ENCODE results near the gene CREBL2. TPM values are rescaled to one million over a fixed set of nuclear protein-coding genes. Genes with fewer than 3 reads are reported as not detected.

Gene CREBL2
- total and polyA plus RNA-seq, 2 of the 13 experiments (the other 11 are each of a cell fraction or from before 2014, with no cell fraction given) = 6.9 to 8.4 TPM

- FAIRE-seq = no peak
- in situ Hi-C loops (cut with HindIII; ENCODE audit: extremely low pct_ligation_motif_present, low pct_unique_long_range_greater_than_20kb) (no loop called here), intact Hi-C loops (cut with micrococcal nuclease; ENCODE audit: unreplicated experiment) (loop anchor here (5.0 kb wide), 1 partner anchor 48 kb away; the partner anchor contains the start of gene DUSP16)
- H3K4me2 ChIP-seq (ENCODE audit: low read depth, low read length) = peak overlapping the region; percentile 71
- no peak for DNase-seq (ENCODE audit: low spot score)
- H3K9ac ChIP-seq (ENCODE audit: insufficient read depth, low read depth, low read length) = peak overlapping the region; percentile 92
- no peaks in the 10 kb centered on the region for H3K27me3 ChIP-seq (ENCODE audit: control insufficient read depth in 1 of 2, insufficient read depth in 2 of 2, low read length in 2 of 2)
- H3K4me3 ChIP-seq (replicated peaks in 1 of 3; ENCODE audit: insufficient read depth in 1 of 3, low read depth in 2 of 3, low read length in 3 of 3) = peak overlapping the region; percentile 66 to 96 (median 71); a peak in 4 of 6 replicates
- H3K27ac ChIP-seq (ENCODE audit: extremely low read length, insufficient read depth, low read length) = peak overlapping the region; percentile 88
- TF ChIP-seq ZNF576 (CRISPR knock-in tag; IDR thresholded peaks at IDR 0.05) (no peak), FOSL1 (CRISPR knock-in tag; IDR thresholded peaks at IDR 0.05; ENCODE audit: borderline replicate concordance) (no peak), ZKSCAN8 (CRISPR knock-in tag; IDR thresholded peaks at IDR 0.05; ENCODE audit: borderline replicate concordance) (no peak), KLF12 (CRISPR knock-in tag; IDR thresholded peaks at IDR 0.05; ENCODE audit: borderline replicate concordance) (no peak), SATB2 (CRISPR knock-in tag; IDR thresholded peaks at IDR 0.05) (no peak), HES4 (CRISPR knock-in tag; IDR thresholded peaks at IDR 0.05; ENCODE audit: borderline replicate concordance) (no peak), ZHX1 (CRISPR knock-in tag; IDR thresholded peaks at IDR 0.05; ENCODE audit: low read depth) (no peak), SETDB1 (CRISPR knock-in tag; IDR thresholded peaks at IDR 0.05; ENCODE audit: borderline replicate concordance) (no peak), E2F1 (CRISPR knock-in tag; IDR thresholded peaks at IDR 0.05) (no peak), SALL1 (CRISPR knock-in tag; IDR thresholded peaks at IDR 0.05) (no peak), ZNF773 (CRISPR knock-in tag; IDR thresholded peaks at IDR 0.05; ENCODE audit: borderline replicate concordance) (no peak), HOXA9 (CRISPR knock-in tag; IDR thresholded peaks at IDR 0.05; ENCODE audit: borderline replicate concordance) (no peak), FOXK2 (IDR thresholded peaks at IDR 0.05) (no peak), DDIT3 (CRISPR knock-in tag; IDR thresholded peaks at IDR 0.05) (no peak), ZSCAN12 (CRISPR knock-in tag; IDR thresholded peaks at IDR 0.05) (no peak), ZNF619 (CRISPR knock-in tag; IDR thresholded peaks at IDR 0.05) (no peak), ZNF335 (CRISPR knock-in tag; IDR thresholded peaks at IDR 0.05) (no peak), ONECUT2 (CRISPR knock-in tag; IDR thresholded peaks at IDR 0.05) (no peak), ZNF430 (CRISPR knock-in tag; IDR thresholded peaks at IDR 0.05) (no peak)
- ChIA-PET CTCF (ENCODE audit: low intra/inter-chr PET ratio, low total read pairs) (no interaction called here), POLR2A (interaction anchor here (1.6 to 2.2 kb wide), 3 partner anchors 10 to 254 kb away, joined by 4 to 12 read pairs (median 11); partner anchors contain the start of genes BORCS5 and DUSP16)
- peaks cover 1 to 5% of the 10 kb centered on the region in 2 experiments; a peak in 1 of 5 replicates for H3K36me3 ChIP-seq (replicated peaks in 1 of 2; ENCODE audit: control insufficient read depth in 1 of 2, insufficient read depth in 2 of 2, low read length in 2 of 2)
- no peak overlapping the region for H2AFZ ChIP-seq (ENCODE audit: low read length)
- no TSS peak for BruUV-seq (replicated peaks)
- peaks cover 50% of the 10 kb centered on the region for H3K4me1 ChIP-seq (ENCODE audit: insufficient read depth, low read length)
- 97% methylated on average over 4 of the region's 4 CpGs for WGBS (ENCODE audit: low lambda C conversion rate)
- H3K79me2 ChIP-seq (ENCODE audit: insufficient read depth, low read length) = peaks cover 18% of the 10 kb centered on the region
- no peak for ATAC-seq
- no peaks in the 10 kb centered on the region for H4K20me1 ChIP-seq (ENCODE audit: insufficient read depth, low read length)
- no peaks in the 10 kb centered on the region for H3K9me3 ChIP-seq (ENCODE audit: low read length)
Observed at GRCh38 chr12:12610711-12611110, 965 bp upstream of the CREBL2 start.

Data from HepG2 (cell line).